Dendritic cell treated with granulocyte-macrophage colony-stimulating factor and Interleukin-4, amounts not matched to agents 40 ng/mL and 50 ng/mL, for 4 days (primary cell): ENCODE data around the gene IFITM1.
"Not testable (repeated sequence)": the region's sequence is repeated elsewhere in the genome, so short reads cannot be mapped to it uniquely, and the experiment has no call there.

ENCODE experiments used
- H3K27ac Mint-ChIP-seq: one replicate; pipeline ENCODE4 v1.8.0; 2022; ENCODE audit warnings: mild to moderate bottlenecking, mixed read lengths
- H3K27me3 Mint-ChIP-seq: one replicate; pipeline ENCODE4 v1.8.0; 2022; ENCODE audit warnings: mild to moderate bottlenecking, mixed read lengths
- H3K36me3 Mint-ChIP-seq: one replicate; pipeline ENCODE4 v1.8.0; 2022; ENCODE audit warnings: low read depth, mixed read lengths
- H3K4me1 Mint-ChIP-seq: one replicate; pipeline ENCODE4 v1.8.0; 2022; ENCODE audit warnings: low read depth, mixed read lengths
- H3K4me3 Mint-ChIP-seq: one replicate; pipeline ENCODE4 v1.8.0; 2022; ENCODE audit warnings: mild to moderate bottlenecking, moderate library complexity, mixed read lengths
- H3K9me3 Mint-ChIP-seq: one replicate; pipeline ENCODE4 v1.8.0; 2022; ENCODE audit warnings: mixed read lengths
- intact Hi-C: fragments of 100-400 bp; cut with micrococcal nuclease; formaldehyde crosslinking; loops from one replicate; pipeline ENCODE4 v1.15.0; 2022

The IFITM1 gene

DNA sequence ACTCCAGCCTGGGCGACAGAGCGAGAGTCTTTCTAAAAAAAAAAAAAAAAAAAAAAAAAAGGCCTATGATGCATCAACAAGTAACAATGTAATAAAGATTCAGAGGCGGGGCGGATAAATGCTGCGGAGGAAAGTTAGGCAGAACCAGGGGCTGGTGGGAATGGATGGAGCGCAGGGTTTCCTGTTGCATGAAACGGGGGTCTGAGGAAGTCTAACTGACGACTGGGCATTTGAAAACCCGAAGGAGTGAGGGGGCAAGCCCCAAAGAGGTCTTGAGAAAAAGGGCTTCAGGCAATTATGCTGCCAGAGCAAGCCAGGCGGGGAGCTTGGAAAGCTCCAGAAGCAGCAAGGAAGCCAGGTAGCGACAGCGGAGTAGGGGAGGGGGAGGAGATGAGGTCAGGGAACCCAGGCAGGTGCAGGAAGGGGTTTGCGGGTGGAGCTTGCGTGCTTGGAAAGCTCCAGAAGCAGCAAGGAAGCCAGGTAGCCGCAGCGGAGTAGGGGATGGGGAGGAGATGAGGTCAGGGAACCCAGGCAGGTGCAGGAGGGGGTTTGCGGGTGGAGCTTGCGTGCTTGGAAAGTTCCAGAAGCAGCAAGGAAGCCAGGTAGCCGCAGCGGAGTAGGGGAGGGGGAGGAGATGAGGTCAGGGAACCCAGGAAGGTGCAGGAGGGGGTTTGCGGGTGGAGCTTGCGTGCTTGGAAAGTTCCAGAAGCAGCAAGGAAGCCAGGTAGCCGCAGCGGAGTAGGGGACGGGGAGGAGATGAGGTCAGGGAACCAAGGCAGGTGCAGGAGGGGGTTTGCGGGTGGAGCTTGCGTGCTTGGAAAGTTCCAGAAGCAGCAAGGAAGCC, 26.6 kb upstream of the IFITM1 start:
- peaks cover 29% of the 10 kb centered on the region for H3K4me1 Mint-ChIP-seq
- H3K9me3 Mint-ChIP-seq, H3K36me3 Mint-ChIP-seq, intact Hi-C loops, H3K4me3 Mint-ChIP-seq, H3K27ac Mint-ChIP-seq: not testable (repeated sequence)
- peaks cover 81% of the 10 kb centered on the region for H3K27me3 Mint-ChIP-seq

DNA sequence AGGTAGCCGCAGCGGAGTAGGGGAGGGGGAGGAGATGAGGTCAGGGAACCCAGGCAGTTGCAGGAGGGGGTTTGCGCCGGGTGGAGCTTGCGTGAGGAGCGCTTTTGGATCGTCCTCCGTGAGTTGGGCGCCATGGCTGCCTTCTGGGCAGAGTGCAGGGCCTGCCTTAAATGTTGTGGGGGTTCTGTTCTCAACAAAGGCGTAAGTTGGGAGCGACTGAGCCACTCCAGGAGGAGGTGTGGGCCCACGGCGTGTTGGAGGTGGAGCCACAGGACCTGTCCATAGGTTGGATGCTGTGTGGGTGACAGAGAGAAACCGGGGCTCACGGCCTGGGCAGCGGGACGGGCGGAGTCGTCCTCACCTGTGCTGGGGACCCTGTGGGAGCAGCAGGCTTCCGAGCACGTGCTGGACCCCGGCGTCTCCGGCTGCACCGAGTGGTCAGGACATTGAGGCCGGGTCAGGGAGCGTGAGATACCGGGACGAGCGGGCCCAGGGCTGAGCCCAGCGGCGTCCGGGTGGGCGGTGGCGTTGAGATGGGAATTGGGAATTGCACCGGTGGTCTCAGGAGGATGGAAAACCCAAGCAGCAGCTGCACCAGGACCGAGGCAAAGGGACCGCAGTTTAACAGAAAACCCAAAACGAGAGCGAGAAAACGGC, 25.9 kb upstream of the IFITM1 start:
- intact Hi-C loops, result no loop called here
- Mint-ChIP-seq H3K4me3 (peak overlapping the region; percentile 69), H3K27ac (peak overlapping the region; percentile 23), H3K27me3 (peaks cover 75% of the 10 kb centered on the region), H3K9me3 (no peaks in the 10 kb centered on the region), H3K4me1 (peaks cover 21% of the 10 kb centered on the region), H3K36me3 (no peaks in the 10 kb centered on the region)

DNA sequence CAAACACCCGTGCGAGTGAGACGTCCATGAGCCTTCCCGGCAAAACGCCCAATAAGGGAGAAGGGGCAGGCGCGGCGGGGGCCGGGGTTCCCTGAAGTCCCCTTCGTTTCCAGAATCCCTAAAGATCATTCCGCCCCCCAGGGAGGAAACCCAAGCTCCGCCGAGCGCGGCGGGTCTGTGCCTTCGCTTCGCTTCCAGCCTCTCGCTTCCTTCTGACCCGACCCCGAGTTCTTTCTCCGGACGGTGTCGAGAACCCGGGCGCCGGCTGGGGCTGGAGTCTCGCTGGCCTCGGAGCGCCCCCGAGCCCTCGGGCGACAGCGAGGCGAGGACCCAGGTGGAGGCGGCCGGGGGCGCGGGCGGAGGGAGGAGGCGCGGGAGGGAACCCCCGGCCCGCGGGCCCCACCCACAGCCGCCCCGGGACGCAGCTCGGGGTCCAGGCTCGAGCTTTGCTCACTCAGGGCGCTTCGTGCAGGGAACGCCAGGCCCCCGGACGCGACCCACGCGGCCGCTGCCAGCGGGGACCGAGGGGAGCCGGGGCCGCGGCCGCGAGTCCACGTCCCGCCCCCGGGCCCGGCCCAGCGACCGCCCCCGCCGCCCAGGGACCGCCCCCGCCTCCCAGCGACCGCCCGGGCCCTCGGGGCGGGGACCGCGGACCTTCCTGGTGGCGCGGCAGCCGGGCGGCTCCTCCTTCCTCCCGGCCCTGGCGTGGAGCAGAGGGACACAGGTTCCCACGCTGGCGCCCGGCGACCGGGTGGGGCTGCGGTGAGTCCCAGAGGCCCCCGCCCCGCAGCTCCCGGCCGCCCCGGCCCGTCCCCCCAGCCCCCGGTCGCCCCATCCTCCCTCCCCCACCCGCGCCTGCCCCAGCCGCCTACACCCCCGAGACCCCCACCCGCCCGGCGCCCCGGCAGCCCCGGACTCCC, 25.1 kb upstream of the IFITM1 start, which contains the start of gene PGGHG:
Gene PGGHG (plus strand): TSS at position 649 of the 920 bp plus-strand sequence. CDS start 691 bp downstream, outside the sequence.
- H3K27ac Mint-ChIP-seq, result peak within 1 kb of the TSS; percentile 49
- no peaks in the 10 kb centered on the region for H3K36me3 Mint-ChIP-seq
- H3K4me3 Mint-ChIP-seq, result peak within 1 kb of the TSS; percentile 69
- H3K4me1 Mint-ChIP-seq, result peaks cover 21% of the 10 kb centered on the region
- H3K9me3 Mint-ChIP-seq, result no peaks in the 10 kb centered on the region
- intact Hi-C loops, result no loop called here
- H3K27me3 Mint-ChIP-seq, result peaks cover 68% of the 10 kb centered on the region

DNA sequence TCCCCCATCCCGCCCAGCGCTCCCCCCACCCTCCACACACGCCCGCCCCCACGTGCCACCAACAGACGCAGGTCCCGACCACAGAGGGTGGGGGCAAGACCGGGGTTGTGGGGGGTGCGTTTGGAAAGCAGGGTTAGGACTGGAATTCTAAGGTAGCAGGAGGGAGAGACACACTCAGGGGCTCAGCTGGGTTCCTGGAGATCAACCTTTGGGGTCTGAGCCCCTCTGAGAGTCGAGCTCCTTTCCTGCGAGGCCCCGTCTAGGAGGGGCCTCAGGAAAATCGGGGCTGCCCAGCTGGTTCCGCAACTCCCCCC, 24.5 kb upstream of the IFITM1 start:
- H3K27me3 Mint-ChIP-seq, result peaks cover 63% of the 10 kb centered on the region
- H3K27ac Mint-ChIP-seq, result peak overlapping the region; percentile 49
- peaks cover 25% of the 10 kb centered on the region for H3K4me1 Mint-ChIP-seq
- no peaks in the 10 kb centered on the region for H3K9me3 Mint-ChIP-seq
- peak overlapping the region; percentile 46 for H3K4me3 Mint-ChIP-seq
- H3K36me3 Mint-ChIP-seq, result no peaks in the 10 kb centered on the region
- intact Hi-C loops, result no loop called here

DNA sequence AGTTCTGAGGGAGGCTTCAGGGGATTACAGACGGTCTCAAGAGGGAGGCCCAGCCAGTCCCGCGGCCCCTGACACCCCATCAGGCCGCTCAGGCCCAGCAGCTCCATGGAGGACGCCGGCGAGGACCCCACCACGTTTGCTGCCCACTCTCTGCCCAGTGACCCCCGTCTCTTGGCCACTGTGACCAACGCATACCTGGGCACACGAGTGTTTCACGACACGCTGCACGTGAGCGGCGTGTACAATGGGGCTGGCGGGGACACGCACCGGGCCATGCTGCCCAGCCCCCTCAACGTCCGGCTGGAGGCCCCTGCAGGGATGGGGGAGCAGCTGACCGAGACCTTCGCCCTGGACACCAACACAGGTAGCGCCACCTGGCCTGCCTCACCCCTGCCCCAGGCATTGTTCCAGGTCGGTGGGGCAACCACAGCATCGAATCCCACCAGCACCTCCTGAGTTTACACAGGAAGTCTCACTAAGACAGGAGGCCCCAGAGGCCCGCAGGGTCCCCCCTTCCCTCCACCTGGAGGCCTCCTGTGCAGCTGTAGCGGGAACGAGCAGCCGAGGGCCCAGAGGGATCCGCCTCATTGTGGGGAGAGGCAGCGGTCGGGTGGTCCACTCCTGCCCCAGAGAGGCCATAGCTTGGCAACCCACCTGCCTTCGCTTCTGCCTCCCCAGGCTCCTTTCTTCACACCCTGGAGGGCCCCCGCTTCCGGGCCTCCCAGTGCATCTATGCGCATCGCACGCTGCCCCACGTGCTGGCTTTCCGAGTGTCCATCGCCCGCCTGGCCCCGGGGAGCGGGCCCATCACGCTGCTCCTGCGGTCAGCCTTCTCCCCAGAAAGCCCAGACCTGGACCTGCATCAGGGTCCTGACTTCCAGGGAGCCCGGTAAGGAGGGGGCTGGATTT, 23.9 kb upstream of the IFITM1 start:
- Mint-ChIP-seq H3K4me3 (peak overlapping the region; percentile 46), H3K27ac (peak overlapping the region; percentile 49), H3K27me3 (peaks cover 63% of the 10 kb centered on the region), H3K36me3 (no peaks in the 10 kb centered on the region), H3K4me1 (peaks cover 25% of the 10 kb centered on the region), H3K9me3 (no peaks in the 10 kb centered on the region)
- intact Hi-C loops, result no loop called here

DNA sequence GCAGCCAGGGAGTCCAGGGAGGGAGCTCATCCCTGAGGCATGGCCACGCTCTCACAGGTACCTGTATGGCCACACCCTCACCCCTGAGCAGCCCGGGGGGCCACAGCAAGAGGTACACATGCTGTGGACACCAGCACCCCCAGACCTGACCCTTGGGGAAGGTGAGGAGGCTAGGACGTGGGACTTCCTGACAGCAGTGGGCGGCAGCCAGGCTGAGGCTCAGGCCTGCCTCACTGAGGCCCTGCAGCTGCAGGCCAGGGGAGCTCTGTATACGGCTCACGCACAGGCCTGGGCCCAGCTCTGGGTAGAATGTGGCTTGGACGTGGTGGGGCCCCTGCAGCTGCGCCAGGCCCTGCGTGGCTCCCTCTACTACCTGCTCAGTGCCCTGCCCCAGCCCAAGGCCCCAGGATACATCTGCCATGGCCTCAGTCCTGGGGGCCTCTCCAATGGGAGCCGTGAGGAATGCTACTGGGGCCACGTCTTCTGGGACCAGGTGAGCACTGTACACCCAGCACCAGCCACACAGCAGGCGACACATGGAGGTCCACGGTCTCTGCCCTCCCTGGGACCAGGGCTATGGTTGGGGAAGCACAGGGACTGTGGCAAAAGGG, 23.1 kb upstream of the IFITM1 start:
- no peak overlapping the region for H3K4me3 Mint-ChIP-seq
- no peaks in the 10 kb centered on the region for H3K36me3 Mint-ChIP-seq
- intact Hi-C loops, result no loop called here
- H3K27ac Mint-ChIP-seq, result no peak overlapping the region
- no peaks in the 10 kb centered on the region for H3K9me3 Mint-ChIP-seq
- peaks cover 25% of the 10 kb centered on the region for H3K4me1 Mint-ChIP-seq
- peaks cover 63% of the 10 kb centered on the region for H3K27me3 Mint-ChIP-seq

DNA sequence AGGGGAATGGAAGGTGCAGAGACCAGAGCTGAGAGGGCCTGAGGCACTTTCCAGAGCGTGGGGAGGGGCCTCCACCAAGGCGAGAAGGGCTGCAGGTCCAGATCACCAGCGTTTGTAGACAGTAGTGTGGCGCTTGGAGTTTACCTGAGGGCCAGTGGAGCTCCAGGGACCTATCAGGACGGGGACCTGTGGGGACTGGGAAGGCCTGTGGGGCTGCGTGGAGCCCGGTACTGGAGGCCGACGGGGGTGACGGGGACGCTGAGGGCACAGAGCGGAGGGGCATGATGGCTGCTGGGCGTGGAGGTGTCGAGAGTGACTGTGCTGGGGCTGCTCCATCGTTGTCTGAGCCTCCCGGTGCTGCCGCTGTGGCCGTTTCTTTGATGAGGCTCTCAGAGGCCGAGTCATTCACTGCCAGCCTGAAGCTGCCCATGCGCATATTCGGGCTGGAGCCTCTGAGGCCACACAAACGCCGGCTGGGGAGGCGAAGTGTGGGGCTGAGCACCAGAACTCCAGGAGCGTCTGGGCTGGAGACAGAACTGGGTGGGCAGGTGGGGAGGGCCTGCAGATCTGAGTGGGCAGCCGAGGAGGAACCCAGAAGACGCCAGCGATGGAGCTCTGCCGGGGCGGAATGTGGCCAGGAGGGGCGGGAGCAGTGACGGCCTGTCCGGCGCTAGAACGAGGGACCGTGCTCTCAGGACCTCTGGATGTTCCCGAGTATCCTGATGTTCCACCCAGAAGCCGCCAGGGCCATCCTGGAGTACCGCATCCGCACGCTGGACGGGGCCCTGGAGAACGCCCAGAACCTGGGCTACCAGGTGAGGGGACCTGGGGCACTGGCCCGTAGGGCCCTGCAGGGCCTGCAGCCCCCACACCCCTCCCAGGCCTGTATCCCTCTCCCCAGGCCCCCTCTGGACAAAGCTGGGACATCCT, 22.3 kb upstream of the IFITM1 start:
- H3K9me3 Mint-ChIP-seq, result no peaks in the 10 kb centered on the region
- intact Hi-C loops, result no loop called here
- H3K36me3 Mint-ChIP-seq, result no peaks in the 10 kb centered on the region
- peaks cover 64% of the 10 kb centered on the region for H3K27me3 Mint-ChIP-seq
- peaks cover 25% of the 10 kb centered on the region for H3K4me1 Mint-ChIP-seq
- no peak overlapping the region for H3K4me3 Mint-ChIP-seq
- no peak overlapping the region for H3K27ac Mint-ChIP-seq

DNA sequence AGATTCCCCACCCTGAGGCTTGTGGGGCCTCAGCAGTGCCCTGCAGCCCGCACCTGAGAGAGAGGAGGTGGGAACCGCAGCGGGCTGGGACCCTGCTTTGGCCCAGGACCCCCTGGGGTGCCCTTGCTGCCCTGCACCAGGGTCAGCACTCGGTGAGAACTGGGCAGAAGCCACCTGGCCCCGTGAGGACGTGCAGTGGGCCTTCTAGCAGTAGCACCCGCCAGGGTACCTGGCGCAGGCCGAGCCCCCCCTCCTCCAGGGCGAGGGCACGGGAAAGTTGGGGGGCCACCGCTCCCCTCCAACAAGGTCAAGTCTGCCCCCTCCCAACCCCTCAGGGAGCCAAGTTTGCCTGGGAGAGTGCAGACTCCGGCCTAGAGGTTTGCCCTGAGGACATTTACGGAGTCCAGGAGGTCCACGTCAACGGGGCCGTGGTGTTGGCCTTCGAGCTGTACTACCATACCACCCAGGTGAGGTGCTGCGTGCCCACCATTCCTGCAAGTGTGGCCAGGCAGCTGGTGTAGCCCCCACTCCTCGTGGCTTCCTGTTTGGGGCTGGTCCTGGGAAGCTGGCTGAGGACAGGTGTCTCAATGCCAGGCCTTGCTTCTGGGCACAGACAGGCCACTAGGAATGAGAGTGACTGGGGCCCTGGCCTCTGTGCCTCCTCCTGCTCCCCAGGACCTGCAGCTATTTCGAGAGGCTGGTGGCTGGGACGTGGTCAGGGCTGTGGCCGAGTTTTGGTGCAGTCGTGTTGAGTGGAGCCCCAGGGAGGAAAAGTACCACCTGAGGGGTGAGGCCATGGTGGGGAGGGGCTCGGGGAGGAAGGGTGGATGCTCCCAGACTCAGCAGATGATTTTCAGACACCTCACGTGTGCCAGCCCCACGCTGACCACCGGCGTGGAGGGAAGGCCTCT, 21.4 kb upstream of the IFITM1 start:
- intact Hi-C loops, result no loop called here
- H3K9me3 Mint-ChIP-seq, result no peaks in the 10 kb centered on the region
- H3K27ac Mint-ChIP-seq, result no peak overlapping the region
- no peaks in the 10 kb centered on the region for H3K36me3 Mint-ChIP-seq
- H3K4me1 Mint-ChIP-seq, result peaks cover 31% of the 10 kb centered on the region
- H3K4me3 Mint-ChIP-seq, result no peak overlapping the region
- H3K27me3 Mint-ChIP-seq, result peaks cover 63% of the 10 kb centered on the region

DNA sequence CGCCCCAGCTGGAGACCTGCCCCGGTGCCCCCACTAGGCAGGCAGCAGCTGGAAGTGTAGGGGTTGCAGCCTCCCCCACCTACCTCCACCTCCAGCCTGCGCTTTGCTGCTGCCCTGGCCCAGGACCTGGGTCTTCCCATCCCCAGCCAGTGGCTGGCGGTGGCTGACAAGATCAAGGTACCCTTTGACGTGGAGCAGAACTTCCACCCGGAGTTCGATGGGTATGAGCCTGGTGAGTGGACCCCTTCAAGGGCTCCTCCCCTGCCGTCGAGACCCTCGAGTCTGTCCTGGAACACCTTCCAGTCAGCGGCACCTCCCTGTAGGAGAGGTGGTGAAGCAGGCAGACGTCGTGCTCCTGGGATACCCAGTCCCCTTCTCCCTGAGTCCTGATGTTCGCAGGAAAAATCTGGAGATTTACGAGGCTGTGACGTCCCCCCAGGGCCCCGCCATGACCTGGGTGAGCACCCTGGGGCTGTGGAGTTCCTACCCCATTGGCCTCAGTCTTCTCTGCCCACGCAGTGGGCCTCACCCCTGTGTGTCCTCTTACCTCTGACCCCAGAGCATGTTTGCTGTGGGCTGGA, 20.5 kb upstream of the IFITM1 start:
- H3K4me1 Mint-ChIP-seq, result peaks cover 30% of the 10 kb centered on the region
- H3K27ac Mint-ChIP-seq, result peak overlapping the region; percentile 26
- intact Hi-C loops, result no loop called here
- no peaks in the 10 kb centered on the region for H3K36me3 Mint-ChIP-seq
- no peaks in the 10 kb centered on the region for H3K9me3 Mint-ChIP-seq
- H3K4me3 Mint-ChIP-seq, result no peak overlapping the region
- peaks cover 63% of the 10 kb centered on the region for H3K27me3 Mint-ChIP-seq

DNA sequence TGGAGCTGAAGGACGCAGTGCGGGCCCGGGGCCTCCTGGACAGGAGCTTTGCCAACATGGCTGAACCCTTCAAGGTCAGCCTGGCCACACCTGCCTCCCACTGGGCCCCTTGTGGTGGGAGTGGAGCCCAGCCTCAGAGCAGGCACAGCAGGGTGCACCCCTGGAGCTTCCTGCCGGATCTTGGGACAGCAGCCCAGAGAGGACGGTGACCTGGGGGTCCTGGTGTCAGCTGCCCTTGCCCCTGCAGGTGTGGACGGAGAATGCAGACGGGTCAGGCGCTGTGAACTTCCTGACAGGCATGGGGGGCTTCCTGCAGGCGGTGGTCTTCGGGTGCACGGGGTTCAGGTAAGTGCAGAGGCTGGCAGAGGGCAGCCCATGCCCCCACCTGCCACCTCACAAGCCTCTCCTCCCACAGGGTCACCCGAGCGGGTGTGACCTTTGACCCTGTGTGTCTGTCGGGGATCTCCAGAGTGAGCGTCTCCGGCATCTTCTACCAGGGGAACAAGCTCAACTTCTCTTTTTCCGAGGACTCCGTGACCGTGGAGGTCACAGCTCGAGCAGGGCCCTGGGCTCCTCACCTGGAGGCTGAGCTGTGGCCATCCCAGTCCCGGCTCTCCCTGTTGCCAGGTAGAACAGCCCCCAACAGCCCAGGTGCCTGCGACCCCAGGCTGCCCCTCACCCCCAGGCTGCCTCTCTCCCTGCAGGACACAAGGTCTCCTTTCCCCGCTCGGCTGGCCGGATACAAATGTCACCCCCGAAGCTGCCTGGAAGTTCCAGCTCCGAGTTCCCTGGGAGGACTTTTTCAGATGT, 19.8 kb upstream of the IFITM1 start:
- Mint-ChIP-seq H3K36me3 (no peaks in the 10 kb centered on the region), H3K27ac (peak overlapping the region; percentile 36), H3K4me1 (peaks cover 29% of the 10 kb centered on the region), H3K4me3 (no peak overlapping the region), H3K9me3 (no peaks in the 10 kb centered on the region), H3K27me3 (peaks cover 67% of the 10 kb centered on the region)
- intact Hi-C loops, result no loop called here
